Body of pancreas (tissue), 4 donors: ENCODE data around the gene ZNF804B.

Experiments
- POLR2A ChIP-seq, 3 donors: fragments of 450-650 bp; IDR thresholded peaks; one replicate each; pipeline ENCODE4 v1.6.1; 2016; ENCODE audit warnings: antibody characterized with exemption in 3 of 3, mild to moderate bottlenecking in 2 of 3
- TF ChIP-seq, protein P1 (sequence below), 7 experiments: fragments of 450-650 bp in 4 of 7; fragments of 200-600 bp in 3 of 7; sonication (generic) in 3 of 7; IDR thresholded peaks; one replicate each; pipeline ENCODE4 v1.5.1; 2016 to 2019; ENCODE audit warnings: antibody characterized with exemption in 7 of 7

DNA sequence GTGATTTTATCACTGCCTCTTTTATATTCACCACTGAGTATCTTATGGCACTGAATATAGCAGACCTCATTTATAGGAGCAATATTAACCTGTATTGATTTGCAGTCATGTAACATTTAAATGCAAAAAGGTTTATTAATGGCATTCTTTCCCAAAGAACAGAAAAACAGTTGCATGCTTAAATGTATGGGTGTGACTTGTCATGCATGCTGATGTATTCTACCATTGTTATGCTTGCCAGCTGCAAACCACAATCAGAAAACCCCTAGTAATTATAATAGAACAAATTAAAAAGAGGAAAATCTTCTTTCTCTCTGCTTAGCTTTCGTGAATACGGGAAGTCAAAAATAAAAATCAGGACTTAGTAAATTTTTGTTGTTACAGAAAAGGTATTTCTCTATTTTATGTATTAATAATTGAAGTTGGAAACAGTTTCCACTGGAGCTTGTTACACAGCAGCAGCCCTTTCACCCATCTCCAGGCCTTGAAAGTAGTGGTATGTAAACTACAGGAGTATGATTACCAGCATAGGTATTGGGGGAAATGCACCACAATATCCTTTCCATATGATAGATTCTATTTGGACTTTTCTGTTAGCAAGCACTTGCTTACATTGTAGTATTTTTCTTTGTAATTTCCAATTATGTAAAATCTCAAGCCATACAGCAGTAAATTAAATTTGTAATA is 183.5 kb downstream of the ZNF804B start:
- TF ChIP-seq, protein P1, sequence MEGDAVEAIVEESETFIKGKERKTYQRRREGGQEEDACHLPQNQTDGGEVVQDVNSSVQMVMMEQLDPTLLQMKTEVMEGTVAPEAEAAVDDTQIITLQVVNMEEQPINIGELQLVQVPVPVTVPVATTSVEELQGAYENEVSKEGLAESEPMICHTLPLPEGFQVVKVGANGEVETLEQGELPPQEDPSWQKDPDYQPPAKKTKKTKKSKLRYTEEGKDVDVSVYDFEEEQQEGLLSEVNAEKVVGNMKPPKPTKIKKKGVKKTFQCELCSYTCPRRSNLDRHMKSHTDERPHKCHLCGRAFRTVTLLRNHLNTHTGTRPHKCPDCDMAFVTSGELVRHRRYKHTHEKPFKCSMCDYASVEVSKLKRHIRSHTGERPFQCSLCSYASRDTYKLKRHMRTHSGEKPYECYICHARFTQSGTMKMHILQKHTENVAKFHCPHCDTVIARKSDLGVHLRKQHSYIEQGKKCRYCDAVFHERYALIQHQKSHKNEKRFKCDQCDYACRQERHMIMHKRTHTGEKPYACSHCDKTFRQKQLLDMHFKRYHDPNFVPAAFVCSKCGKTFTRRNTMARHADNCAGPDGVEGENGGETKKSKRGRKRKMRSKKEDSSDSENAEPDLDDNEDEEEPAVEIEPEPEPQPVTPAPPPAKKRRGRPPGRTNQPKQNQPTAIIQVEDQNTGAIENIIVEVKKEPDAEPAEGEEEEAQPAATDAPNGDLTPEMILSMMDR (IDR thresholded peaks at IDR 0.05): no peak
- TF ChIP-seq POLR2A (IDR thresholded peaks at IDR 0.05): no peak
